ENCODE results near the gene PHACTR1.

DNA sequence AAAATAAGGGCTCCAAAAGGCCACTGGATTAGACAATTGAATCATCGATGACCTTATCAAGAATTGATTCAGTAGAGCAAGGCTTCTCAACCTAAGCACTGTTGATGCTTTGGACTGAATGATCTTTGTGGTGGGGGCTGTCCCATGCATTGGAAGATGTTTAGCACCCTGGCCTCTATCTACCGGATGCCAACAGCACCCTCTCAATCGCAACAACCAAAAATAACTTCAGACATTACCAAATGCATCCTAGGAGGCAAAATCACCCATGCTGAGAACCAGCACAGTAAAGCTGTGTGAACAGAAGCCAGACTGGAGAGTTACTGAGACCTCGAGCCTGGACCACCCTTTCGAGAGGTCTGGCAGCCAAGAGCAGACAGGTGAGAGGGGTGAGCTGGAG, 544.3 kb downstream of the PHACTR1 start:
- TF ChIP-seq EP300 (IDR thresholded peaks at IDR 0.05): no peak
- TF ChIP-seq, protein P1, sequence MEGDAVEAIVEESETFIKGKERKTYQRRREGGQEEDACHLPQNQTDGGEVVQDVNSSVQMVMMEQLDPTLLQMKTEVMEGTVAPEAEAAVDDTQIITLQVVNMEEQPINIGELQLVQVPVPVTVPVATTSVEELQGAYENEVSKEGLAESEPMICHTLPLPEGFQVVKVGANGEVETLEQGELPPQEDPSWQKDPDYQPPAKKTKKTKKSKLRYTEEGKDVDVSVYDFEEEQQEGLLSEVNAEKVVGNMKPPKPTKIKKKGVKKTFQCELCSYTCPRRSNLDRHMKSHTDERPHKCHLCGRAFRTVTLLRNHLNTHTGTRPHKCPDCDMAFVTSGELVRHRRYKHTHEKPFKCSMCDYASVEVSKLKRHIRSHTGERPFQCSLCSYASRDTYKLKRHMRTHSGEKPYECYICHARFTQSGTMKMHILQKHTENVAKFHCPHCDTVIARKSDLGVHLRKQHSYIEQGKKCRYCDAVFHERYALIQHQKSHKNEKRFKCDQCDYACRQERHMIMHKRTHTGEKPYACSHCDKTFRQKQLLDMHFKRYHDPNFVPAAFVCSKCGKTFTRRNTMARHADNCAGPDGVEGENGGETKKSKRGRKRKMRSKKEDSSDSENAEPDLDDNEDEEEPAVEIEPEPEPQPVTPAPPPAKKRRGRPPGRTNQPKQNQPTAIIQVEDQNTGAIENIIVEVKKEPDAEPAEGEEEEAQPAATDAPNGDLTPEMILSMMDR (IDR thresholded peaks at IDR 0.05): no peak
